ENCODE data around the gene VCL. TPM values are rescaled to one million over a fixed set of nuclear protein-coding genes. Genes with fewer than 3 reads are reported as not detected.

VCL gene
- total RNA-seq, 2 donors from 2014 or later: 99.9 to 179 TPM

DNA sequence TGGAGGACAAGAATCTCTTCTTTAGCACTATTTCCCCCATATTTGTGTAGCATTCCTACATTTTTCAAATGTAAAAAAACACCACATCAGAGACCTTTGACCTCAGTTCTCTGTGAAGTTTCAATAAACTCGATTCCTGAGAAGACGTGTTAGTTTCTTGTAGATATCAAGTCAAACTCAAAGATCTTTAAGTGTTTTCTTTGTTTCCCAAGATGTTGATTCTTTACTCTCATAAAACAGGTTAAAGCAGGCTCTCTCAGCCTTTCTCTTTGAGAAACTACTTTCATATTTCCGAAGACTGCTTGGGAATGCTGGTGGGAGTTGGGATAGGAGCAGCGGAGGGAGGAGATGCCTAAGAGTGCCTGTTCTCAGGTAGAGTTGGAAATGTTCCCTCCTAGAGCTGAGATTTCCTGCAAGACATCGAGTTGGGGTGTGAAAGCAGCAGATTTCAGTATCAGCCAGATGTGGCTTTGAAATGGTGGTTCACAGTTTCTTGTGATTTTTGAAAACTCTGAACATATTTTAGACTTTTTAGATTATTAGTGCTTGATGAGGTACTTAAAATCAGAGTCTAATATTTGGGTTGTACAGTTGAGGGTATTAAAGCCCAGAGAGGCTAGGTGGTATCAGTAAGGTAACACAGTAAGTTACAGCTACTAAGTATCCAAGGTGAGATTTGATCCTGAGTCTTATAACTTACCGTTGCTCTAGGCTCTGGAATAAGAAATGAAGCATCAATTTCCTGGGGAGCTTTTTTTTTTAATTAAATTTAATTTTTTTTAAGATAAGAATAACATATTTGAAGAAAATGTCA is 167.0 kb downstream of the VCL start:
- H3K27ac ChIP-seq: no peak overlapping the region
- intact Hi-C loops (cut with DNase I): no loop called here
- no peak overlapping the region for H3K4me3 ChIP-seq
- no peaks in the 10 kb centered on the region for H3K9me3 ChIP-seq
- no peaks in the 10 kb centered on the region for H3K4me1 ChIP-seq
- no peaks in the 10 kb centered on the region for H3K36me3 ChIP-seq
- no peak overlapping the region for H3K9ac ChIP-seq (ENCODE audit: low read depth in 2 of 2, low read length in 2 of 2)
- H3K27me3 ChIP-seq: no peaks in the 10 kb centered on the region
- DNase-seq: no peak
- TF ChIP-seq, protein P1, sequence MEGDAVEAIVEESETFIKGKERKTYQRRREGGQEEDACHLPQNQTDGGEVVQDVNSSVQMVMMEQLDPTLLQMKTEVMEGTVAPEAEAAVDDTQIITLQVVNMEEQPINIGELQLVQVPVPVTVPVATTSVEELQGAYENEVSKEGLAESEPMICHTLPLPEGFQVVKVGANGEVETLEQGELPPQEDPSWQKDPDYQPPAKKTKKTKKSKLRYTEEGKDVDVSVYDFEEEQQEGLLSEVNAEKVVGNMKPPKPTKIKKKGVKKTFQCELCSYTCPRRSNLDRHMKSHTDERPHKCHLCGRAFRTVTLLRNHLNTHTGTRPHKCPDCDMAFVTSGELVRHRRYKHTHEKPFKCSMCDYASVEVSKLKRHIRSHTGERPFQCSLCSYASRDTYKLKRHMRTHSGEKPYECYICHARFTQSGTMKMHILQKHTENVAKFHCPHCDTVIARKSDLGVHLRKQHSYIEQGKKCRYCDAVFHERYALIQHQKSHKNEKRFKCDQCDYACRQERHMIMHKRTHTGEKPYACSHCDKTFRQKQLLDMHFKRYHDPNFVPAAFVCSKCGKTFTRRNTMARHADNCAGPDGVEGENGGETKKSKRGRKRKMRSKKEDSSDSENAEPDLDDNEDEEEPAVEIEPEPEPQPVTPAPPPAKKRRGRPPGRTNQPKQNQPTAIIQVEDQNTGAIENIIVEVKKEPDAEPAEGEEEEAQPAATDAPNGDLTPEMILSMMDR (IDR thresholded peaks at IDR 0.05): no peak

DNA sequence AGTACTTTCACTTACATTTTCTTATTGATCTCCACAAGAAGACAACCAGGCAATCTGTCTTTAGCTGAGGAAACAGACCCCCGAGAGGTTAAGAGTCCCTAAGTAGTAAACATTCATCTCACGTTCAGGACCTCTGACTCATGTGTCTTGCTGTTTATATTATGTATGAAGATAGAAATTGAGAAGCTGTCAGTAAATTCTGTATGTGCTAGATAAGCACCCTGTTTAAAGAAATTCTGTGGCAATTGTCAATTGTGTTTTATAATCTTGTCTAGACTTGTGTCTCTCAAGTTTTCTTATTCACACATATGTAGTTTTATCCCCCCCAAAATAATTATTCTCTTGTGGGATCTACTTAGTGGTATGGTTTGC is 167.6 kb downstream of the VCL start:
- intact Hi-C loops (cut with DNase I): no loop called here
- Histone ChIP-seq H3K27ac (no peak overlapping the region), H3K4me3 (no peak overlapping the region), H3K27me3 (no peaks in the 10 kb centered on the region), H3K4me1 (no peaks in the 10 kb centered on the region), H3K9ac (ENCODE audit: low read depth in 2 of 2, low read length in 2 of 2) (no peak overlapping the region), H3K9me3 (no peaks in the 10 kb centered on the region), H3K36me3 (no peaks in the 10 kb centered on the region)
- TF ChIP-seq, protein P1 (IDR thresholded peaks at IDR 0.05): no peak
- DNase-seq: no peak

DNA sequence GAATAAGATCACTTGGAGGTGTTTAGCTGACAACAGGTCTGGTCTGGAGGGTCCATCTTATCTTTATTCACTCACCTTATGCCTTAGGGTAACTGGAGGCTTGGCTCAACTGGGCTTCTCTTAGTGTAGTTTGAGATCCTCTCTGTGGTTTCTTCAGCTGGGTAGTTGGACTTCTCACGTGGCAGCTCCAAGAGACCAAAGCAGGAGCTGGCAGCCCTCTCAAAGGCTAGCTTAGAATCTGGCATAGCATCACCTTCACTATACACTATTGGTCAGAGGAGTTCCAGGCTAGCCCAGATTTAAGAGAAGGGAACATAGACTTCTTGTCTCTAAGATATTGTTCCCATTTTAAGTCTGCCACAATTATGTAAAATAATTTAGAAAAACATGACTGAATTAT is 169.5 kb downstream of the VCL start:
- H3K9me3 ChIP-seq: no peaks in the 10 kb centered on the region
- H3K9ac ChIP-seq (ENCODE audit: low read depth in 2 of 2, low read length in 2 of 2): no peak overlapping the region
- no peak overlapping the region for H3K27ac ChIP-seq
- H3K4me3 ChIP-seq: no peak overlapping the region
- no peaks in the 10 kb centered on the region for H3K27me3 ChIP-seq
- TF ChIP-seq, protein P1 (IDR thresholded peaks at IDR 0.05): no peak
- no peak for DNase-seq
- no peaks in the 10 kb centered on the region for H3K4me1 ChIP-seq
- intact Hi-C loops (cut with DNase I): no loop called here
- no peaks in the 10 kb centered on the region for H3K36me3 ChIP-seq

Other genes with a start within 250 kb of the VCL start
- 10 to 100 TPM; 33.7 to 48.5 TPM for gene CHCHD1, start 216.1 kb upstream of the VCL start, total RNA-seq
- 10 to 100 TPM; 74.7 to 77.1 TPM for gene ZSWIM8, start 212.5 kb upstream of the VCL start, total RNA-seq
- 10 to 100 TPM; 20.9 to 25.2 TPM for gene NDST2, start 186.5 kb upstream of the VCL start, total RNA-seq
- 10 to 100 TPM; 40.0 to 45.8 TPM for gene CAMK2G, start 123.6 kb upstream of the VCL start, total RNA-seq
- gene PLAU, start 87.0 kb upstream of the VCL start, total RNA-seq: 10 to 100 TPM in 1 of 2 donors, 1 to 10 TPM in 1; 4.0 to 11.4 TPM
- gene AP3M1, start 152.7 kb downstream of the VCL start, total RNA-seq: 10 to 100 TPM; 30.5 to 31.7 TPM
- gene ADK, start 153.1 kb downstream of the VCL start, total RNA-seq: 10 to 100 TPM; 20.2 to 27.6 TPM

Measured in colonic mucosa (tissue), 4 donors.